ENCODE results near the gene CELA3A. TPM values are rescaled to one million over a fixed set of nuclear protein-coding genes. Genes with fewer than 3 reads are reported as not detected.

CELA3A gene
- total and polyA plus RNA-seq, 10 of the 15 experiments (the other 5 are each of a cell fraction or from before 2014, with no cell fraction given): 7.6 TPM; not detected in 9

- TF ChIP-seq ATF2 (IDR thresholded peaks at IDR 0.05; ENCODE audit: low read length) (peak; percentile 55; the same call in 1 of the 2 replicates), ZNF384 (IDR thresholded peaks at IDR 0.05; ENCODE audit: borderline replicate concordance, low read depth, low read length) (no peak), BHLHE40 (IDR thresholded peaks at IDR 0.05; ENCODE audit: borderline replicate concordance in 1 of 2, low read depth in 2 of 2, low read length in 1 of 2) (peak in 1 of 2 experiments; percentile 22; a peak in 2 of 4 replicates), SMARCA5 (IDR thresholded peaks at IDR 0.05) (peak; percentile 10; the same call in 1 of the 2 replicates), PBX3 (IDR thresholded peaks at IDR 0.05; ENCODE audit: insufficient replicate concordance, low read depth, low read length) (peak; percentile 2), NFYA (IDR thresholded peaks at IDR 0.05; ENCODE audit: borderline replicate concordance, low read depth, low read length) (no peak), BACH1 (IDR thresholded peaks at IDR 0.05; ENCODE audit: borderline replicate concordance) (peak; percentile 64), EED (IDR thresholded peaks at IDR 0.05; ENCODE audit: low read depth) (peak; percentile 91), IKZF1 (conservative IDR thresholded peaks at IDR 0.05) (peak; percentile 91), YBX1 (IDR thresholded peaks at IDR 0.05) (no peak), RAD51 (IDR thresholded peaks at IDR 0.05) (no peak), NR2C1 (IDR thresholded peaks at IDR 0.05) (peak; percentile 83), NKRF (conservative IDR thresholded peaks at IDR 0.05) (no peak; the same call in none of the 2 replicates), NBN (IDR thresholded peaks at IDR 0.05) (peak; percentile 85; the same call in 1 of the 2 replicates), NFYB (IDR thresholded peaks at IDR 0.05; ENCODE audit: insufficient read depth, low read depth, low read length) (no peak), SUZ12 (IDR thresholded peaks at IDR 0.05; ENCODE audit: unreplicated experiment) (no peak), ZNF207 (IDR thresholded peaks at IDR 0.05; ENCODE audit: borderline replicate concordance) (peak; percentile 73; the same call in 1 of the 2 replicates), USF1 (IDR thresholded peaks at IDR 0.05; ENCODE audit: borderline replicate concordance, extremely low read length, insufficient read depth, low read depth, low read length) (no peak), MEF2A (IDR thresholded peaks at IDR 0.05; ENCODE audit: insufficient read depth, low read depth, low read length) (peak; percentile 91), CHD2 (IDR thresholded peaks at IDR 0.05; ENCODE audit: borderline replicate concordance, low read depth, low read length) (no peak), POU2F2 (IDR thresholded peaks at IDR 0.05; ENCODE audit: borderline replicate concordance, low read depth, low read length) (peak; percentile 82; the same call in 1 of the 3 replicates), GATAD2B (conservative IDR thresholded peaks at IDR 0.05; ENCODE audit: low read depth) (peak; percentile 80), TBL1XR1 (IDR thresholded peaks at IDR 0.05; ENCODE audit: low read depth, low read length) (no peak; the same call in 1 of the 2 replicates), EZH2 (IDR thresholded peaks at IDR 0.05; ENCODE audit: borderline replicate concordance, control insufficient read depth, low read depth, low read length) (no peak), FOXK2 (IDR thresholded peaks at IDR 0.05) (no peak), ZSCAN29 (IDR thresholded peaks at IDR 0.05) (no peak)
Measured at GRCh38 chr1:22025368-22026155, 24.1 kb downstream of the CELA3A start (continued).

All from GM12878 (cell line).